Measurements from ENCODE around the gene ABCC6.
"Not testable (repeated sequence)": the region's sequence is repeated elsewhere in the genome, so short reads cannot be mapped to it uniquely, and the experiment has no call there.

The ABCC6 gene

GRCh38 chr16:16243886-16244285, 20.6 kb upstream of the ABCC6 start:
- H3K9me3 ChIP-seq (ENCODE audit: insufficient read depth, low read length); H3K9ac ChIP-seq (ENCODE audit: low read length); H3K27ac ChIP-seq (ENCODE audit: low read depth, low read length); H3K36me3 ChIP-seq (ENCODE audit: low read length); H3K4me3 ChIP-seq (ENCODE audit: insufficient read depth, low read length, poor library complexity, severe bottlenecking); H3F3A ChIP-seq (ENCODE audit: insufficient read depth); H3K79me2 ChIP-seq (ENCODE audit: insufficient read depth, low read length); H3K27me3 ChIP-seq (ENCODE audit: low read length); H4K20me1 ChIP-seq (ENCODE audit: low read depth, low read length); H3K4me2 ChIP-seq (ENCODE audit: low read depth, low read length, poor library complexity, severe bottlenecking); H3K9me2 ChIP-seq (replicated peaks; ENCODE audit: insufficient read depth, low read length); H2AFZ ChIP-seq (ENCODE audit: low read depth, low read length, severe bottlenecking): not testable (repeated sequence)

GRCh38 chr16:16240667-16241066, 17.4 kb upstream of the ABCC6 start:
- H3K9me3 ChIP-seq (ENCODE audit: insufficient read depth, low read length); H4K20me1 ChIP-seq (ENCODE audit: low read depth, low read length); H2AFZ ChIP-seq (ENCODE audit: low read depth, low read length, severe bottlenecking); H3K4me3 ChIP-seq (ENCODE audit: insufficient read depth, low read length, poor library complexity, severe bottlenecking); H3K36me3 ChIP-seq (ENCODE audit: low read length); H3K9ac ChIP-seq (ENCODE audit: low read length); H3K4me2 ChIP-seq (ENCODE audit: low read depth, low read length, poor library complexity, severe bottlenecking); H3K79me2 ChIP-seq (ENCODE audit: insufficient read depth, low read length); H3K9me2 ChIP-seq (replicated peaks; ENCODE audit: insufficient read depth, low read length); H3K27me3 ChIP-seq (ENCODE audit: low read length); H3F3A ChIP-seq (ENCODE audit: insufficient read depth); H3K27ac ChIP-seq (ENCODE audit: low read depth, low read length): not testable (repeated sequence)

- H3K9ac ChIP-seq (ENCODE audit: low read length); H3K9me3 ChIP-seq (ENCODE audit: insufficient read depth, low read length); H3F3A ChIP-seq (ENCODE audit: insufficient read depth); H3K36me3 ChIP-seq (ENCODE audit: low read length); H3K27me3 ChIP-seq (ENCODE audit: low read length); H3K9me2 ChIP-seq (replicated peaks; ENCODE audit: insufficient read depth, low read length); H3K27ac ChIP-seq (ENCODE audit: low read depth, low read length); H3K4me3 ChIP-seq (ENCODE audit: insufficient read depth, low read length, poor library complexity, severe bottlenecking); H2AFZ ChIP-seq (ENCODE audit: low read depth, low read length, severe bottlenecking); H3K79me2 ChIP-seq (ENCODE audit: insufficient read depth, low read length); H3K4me2 ChIP-seq (ENCODE audit: low read depth, low read length, poor library complexity, severe bottlenecking); H4K20me1 ChIP-seq (ENCODE audit: low read depth, low read length): not testable (repeated sequence)
These were observed 14.4 kb upstream of the ABCC6 start for GRCh38 chr16:16237738-16238137.

GRCh38 chr16:16237071-16237470, 13.8 kb upstream of the ABCC6 start:
- not testable (repeated sequence) for H3K27me3 ChIP-seq (ENCODE audit: low read length); H3K4me2 ChIP-seq (ENCODE audit: low read depth, low read length, poor library complexity, severe bottlenecking)

GRCh38 chr16:16232692-16233061, 9.4 kb upstream of the ABCC6 start:
- not testable (repeated sequence) for H2AFZ ChIP-seq (ENCODE audit: low read depth, low read length, severe bottlenecking); H3K27ac ChIP-seq (ENCODE audit: low read depth, low read length); H3K9me2 ChIP-seq (replicated peaks; ENCODE audit: insufficient read depth, low read length); H3K27me3 ChIP-seq (ENCODE audit: low read length); H3K9me3 ChIP-seq (ENCODE audit: insufficient read depth, low read length); H4K20me1 ChIP-seq (ENCODE audit: low read depth, low read length); H3K4me2 ChIP-seq (ENCODE audit: low read depth, low read length, poor library complexity, severe bottlenecking); H3K36me3 ChIP-seq (ENCODE audit: low read length); H3K9ac ChIP-seq (ENCODE audit: low read length); H3F3A ChIP-seq (ENCODE audit: insufficient read depth); H3K4me3 ChIP-seq (ENCODE audit: insufficient read depth, low read length, poor library complexity, severe bottlenecking); H3K79me2 ChIP-seq (ENCODE audit: insufficient read depth, low read length)

More at GRCh38 chr16:16237071-16237470, 13.8 kb upstream of the ABCC6 start:
- not testable (repeated sequence) for H3K79me2 ChIP-seq (ENCODE audit: insufficient read depth, low read length); H3K36me3 ChIP-seq (ENCODE audit: low read length); H3K9me3 ChIP-seq (ENCODE audit: insufficient read depth, low read length); H4K20me1 ChIP-seq (ENCODE audit: low read depth, low read length); H2AFZ ChIP-seq (ENCODE audit: low read depth, low read length, severe bottlenecking); H3K9me2 ChIP-seq (replicated peaks; ENCODE audit: insufficient read depth, low read length); H3F3A ChIP-seq (ENCODE audit: insufficient read depth); H3K4me3 ChIP-seq (ENCODE audit: insufficient read depth, low read length, poor library complexity, severe bottlenecking); H3K27ac ChIP-seq (ENCODE audit: low read depth, low read length); H3K9ac ChIP-seq (ENCODE audit: low read length)

GRCh38 chr16:16223662-16224241, 458 bp upstream of the ABCC6 start:
- not testable (repeated sequence) for H3K36me3 ChIP-seq (ENCODE audit: low read length); H4K20me1 ChIP-seq (ENCODE audit: low read depth, low read length); H3K4me3 ChIP-seq (ENCODE audit: insufficient read depth, low read length, poor library complexity, severe bottlenecking); H3K79me2 ChIP-seq (ENCODE audit: insufficient read depth, low read length); H3K4me2 ChIP-seq (ENCODE audit: low read depth, low read length, poor library complexity, severe bottlenecking); H3F3A ChIP-seq (ENCODE audit: insufficient read depth); H3K9me2 ChIP-seq (replicated peaks; ENCODE audit: insufficient read depth, low read length); H2AFZ ChIP-seq (ENCODE audit: low read depth, low read length, severe bottlenecking); H3K9ac ChIP-seq (ENCODE audit: low read length); H3K9me3 ChIP-seq (ENCODE audit: insufficient read depth, low read length); H3K27me3 ChIP-seq (ENCODE audit: low read length); H3K27ac ChIP-seq (ENCODE audit: low read depth, low read length)

- not testable (repeated sequence) for H3K4me2 ChIP-seq (ENCODE audit: low read depth, low read length, poor library complexity, severe bottlenecking); H3K79me2 ChIP-seq (ENCODE audit: insufficient read depth, low read length)
These were observed 1.9 kb downstream of the ABCC6 start for GRCh38 chr16:16221382-16221781.

GRCh38 chr16:16220449-16220848, 2.8 kb downstream of the ABCC6 start:
- H4K20me1 ChIP-seq (ENCODE audit: low read depth, low read length); H3K4me3 ChIP-seq (ENCODE audit: insufficient read depth, low read length, poor library complexity, severe bottlenecking); H3K79me2 ChIP-seq (ENCODE audit: insufficient read depth, low read length); H3K27me3 ChIP-seq (ENCODE audit: low read length); H3K27ac ChIP-seq (ENCODE audit: low read depth, low read length); H3K9me3 ChIP-seq (ENCODE audit: insufficient read depth, low read length); H3K36me3 ChIP-seq (ENCODE audit: low read length); H3K4me2 ChIP-seq (ENCODE audit: low read depth, low read length, poor library complexity, severe bottlenecking); H3K9me2 ChIP-seq (replicated peaks; ENCODE audit: insufficient read depth, low read length); H3F3A ChIP-seq (ENCODE audit: insufficient read depth); H3K9ac ChIP-seq (ENCODE audit: low read length); H2AFZ ChIP-seq (ENCODE audit: low read depth, low read length, severe bottlenecking): not testable (repeated sequence)

More at GRCh38 chr16:16221382-16221781, 1.9 kb downstream of the ABCC6 start:
- H3K4me3 ChIP-seq (ENCODE audit: insufficient read depth, low read length, poor library complexity, severe bottlenecking); H3K9me3 ChIP-seq (ENCODE audit: insufficient read depth, low read length); H3F3A ChIP-seq (ENCODE audit: insufficient read depth); H3K9me2 ChIP-seq (replicated peaks; ENCODE audit: insufficient read depth, low read length); H4K20me1 ChIP-seq (ENCODE audit: low read depth, low read length); H3K27ac ChIP-seq (ENCODE audit: low read depth, low read length); H3K27me3 ChIP-seq (ENCODE audit: low read length); H3K36me3 ChIP-seq (ENCODE audit: low read length); H3K9ac ChIP-seq (ENCODE audit: low read length); H2AFZ ChIP-seq (ENCODE audit: low read depth, low read length, severe bottlenecking): not testable (repeated sequence)
